CD4-positive, alpha-beta T cell treated with Interleukin-17A for 1 hour (primary cell): ENCODE results near the gene METAP1D.
"Not testable (repeated sequence)": the region's sequence is repeated elsewhere in the genome, so short reads cannot be mapped to it uniquely, and the experiment has no call there.

Source experiments
- DNase-seq: peaks from one replicate; pipeline ENCODE4 v3.0.0-alpha.2; 2020

Gene METAP1D

DNA sequence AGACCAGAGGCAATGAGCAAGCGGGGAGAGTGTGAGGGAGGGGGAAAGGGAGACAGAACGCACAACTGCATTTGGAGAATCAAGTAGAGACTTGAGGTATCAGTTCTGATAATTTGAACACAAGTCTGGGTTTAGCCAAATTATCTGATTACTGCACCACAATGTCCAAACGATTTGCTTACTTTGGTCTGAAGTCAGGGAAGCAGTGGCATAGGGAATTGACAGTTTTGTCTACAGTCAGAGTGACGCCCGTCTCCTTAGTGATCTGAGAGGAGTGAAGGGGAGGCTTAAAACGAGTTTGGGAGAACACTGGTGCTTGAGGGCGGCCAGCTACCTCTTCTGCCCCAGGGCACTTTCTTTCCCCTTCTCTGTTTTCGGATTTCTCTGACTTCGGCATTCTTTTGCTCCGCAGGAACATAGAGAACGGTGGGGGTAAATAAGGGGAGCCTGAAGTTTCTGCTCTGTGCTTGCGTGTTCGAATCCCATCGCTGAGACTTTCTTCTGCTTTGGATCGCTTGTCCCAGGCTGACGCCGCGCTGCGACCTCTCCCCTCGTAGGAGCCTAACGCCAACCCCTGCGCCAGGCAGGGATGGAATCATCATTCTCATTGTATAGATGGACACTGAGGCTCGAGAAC lies 105.8 kb downstream of the METAP1D start:
- DNase-seq, result peak; percentile 6

DNA sequence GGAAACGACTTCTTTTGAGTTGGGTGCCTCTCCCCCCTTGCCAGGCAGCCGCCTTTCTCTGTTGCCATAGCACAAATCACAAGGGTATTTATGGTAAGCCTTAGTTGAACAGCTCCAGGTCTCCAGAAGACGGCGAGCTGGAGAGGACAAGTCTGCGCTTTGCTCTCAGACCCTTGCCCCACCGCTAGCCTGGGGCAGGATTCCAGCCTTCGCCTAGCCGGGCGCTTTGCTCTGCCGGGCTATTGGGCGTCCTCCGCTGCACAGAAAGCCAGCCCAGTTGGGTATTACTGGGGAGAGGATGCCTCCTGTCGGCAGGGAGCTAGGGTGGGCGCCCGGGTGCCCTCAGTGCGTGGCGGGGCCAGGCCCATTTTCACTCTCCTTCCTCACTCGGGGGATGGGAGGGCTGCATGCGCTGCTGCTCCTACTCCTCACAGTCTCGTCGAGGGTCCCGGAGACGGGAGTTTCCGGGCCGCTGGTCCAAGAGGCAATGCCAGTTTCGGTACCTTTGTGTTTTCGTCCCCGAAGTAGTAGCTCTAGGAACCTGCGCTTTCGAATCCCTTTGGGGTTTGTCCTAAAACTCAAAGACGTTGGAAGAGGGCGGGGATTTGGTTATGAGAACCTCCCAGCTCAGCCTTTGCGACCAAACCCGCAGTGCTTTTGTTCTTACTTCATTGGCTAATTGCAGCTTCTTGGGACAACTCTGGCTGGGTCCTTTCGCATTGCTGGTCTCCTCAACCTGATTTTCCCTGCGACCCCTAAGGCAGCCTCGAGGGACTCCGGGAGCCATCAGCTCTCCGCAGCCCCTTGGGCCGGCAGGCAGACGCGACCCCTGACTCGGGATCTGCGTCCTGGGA lies 106.6 kb downstream of the METAP1D start:
- DNase-seq, result peak; percentile 52

DNA sequence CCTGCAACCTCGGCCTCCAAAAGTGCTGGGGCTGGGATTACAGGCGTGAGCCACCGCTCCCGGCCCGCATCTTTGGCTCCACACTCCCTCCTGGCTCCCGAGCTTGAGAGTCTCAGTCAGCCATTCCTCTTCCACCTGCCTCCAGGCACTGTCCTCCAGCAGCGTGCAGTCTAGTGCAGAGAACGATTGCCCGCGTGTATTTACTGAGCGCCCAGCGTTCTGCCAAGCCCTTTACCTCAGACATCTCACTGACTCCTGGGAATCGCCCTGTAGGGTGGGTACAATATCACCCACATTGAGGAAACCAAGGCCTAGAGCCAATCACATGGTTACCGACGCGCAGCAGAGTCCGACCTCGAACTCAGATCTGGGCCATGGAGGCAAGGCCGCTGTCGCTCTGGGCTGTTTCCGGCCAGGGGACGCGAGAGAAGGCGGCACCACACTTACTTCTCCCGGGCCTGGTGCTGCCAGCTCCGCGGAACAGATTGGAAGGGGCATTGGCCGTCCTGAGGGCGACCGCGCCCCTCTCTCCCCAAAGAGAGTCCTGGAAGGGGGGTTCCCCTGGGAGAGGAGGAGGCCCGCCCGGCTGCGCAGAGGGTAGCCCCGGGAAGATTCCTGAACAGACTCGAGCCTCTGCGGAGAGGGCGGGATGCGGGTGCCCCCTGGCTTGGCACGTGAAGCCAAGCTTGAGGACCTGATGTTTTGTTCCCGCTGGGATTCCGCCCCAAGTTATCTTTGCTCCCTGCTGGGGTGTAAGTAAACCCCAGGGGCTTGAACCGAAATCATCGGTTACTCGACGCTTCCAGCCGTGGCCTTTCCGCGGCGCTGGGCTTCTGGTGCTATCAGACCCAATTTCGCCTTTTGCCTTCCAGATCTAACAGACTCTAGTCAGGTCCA lies 108.2 kb downstream of the METAP1D start:
- no peak for DNase-seq

DNA sequence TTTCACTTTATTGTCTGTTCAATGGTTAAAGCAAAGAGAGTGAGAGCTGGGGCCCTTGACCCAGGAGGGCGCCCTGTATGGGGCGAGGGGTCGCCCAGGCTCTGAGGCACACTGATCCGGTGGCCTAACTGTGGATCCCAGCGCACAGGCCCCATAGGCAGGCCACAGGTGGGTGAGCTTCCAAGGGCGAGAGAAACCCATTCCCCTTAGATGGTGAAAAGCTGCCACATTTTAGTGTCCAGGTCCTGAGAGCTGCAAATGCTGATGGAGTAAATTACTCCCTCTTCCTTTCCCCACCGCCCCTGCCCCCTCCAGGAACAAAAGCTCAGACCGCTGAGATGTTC lies 108.8 kb downstream of the METAP1D start:
- DNase-seq, result no peak

DNA sequence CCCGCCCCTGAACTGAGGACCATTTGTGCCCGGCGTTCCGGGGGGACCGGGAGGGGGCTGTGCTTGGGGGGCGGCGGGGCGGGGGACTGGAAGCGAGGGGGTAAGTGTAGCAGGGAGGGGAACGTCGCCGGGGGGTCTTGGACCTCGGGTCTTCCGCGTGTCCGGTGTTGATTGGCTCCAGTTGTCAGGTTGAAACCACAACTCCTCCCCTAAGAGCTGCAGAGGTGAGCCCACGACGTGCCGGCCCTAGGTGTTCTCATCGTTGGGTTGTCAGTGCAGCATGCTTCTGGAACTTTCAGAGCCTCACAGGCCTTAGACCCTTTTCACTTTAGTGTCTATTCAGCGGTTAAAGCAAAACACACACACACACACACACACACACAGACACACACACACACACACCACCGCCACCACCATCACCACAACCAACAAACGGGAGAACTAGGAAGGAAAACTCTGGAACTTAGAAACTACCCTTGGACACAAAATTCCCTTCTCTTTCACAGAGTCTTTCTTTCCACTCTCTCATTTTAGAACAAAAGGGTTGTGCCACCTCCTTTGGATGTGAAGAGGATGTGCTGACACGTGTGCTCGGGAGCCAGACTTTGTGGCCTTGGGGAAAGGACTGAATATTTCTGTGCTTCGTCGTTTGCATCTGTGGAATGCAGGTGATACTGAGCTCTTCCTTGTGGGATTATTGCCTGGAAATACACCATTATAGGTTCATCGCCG lies 109.7 kb downstream of the METAP1D start:
- DNase-seq, result no peak

DNA sequence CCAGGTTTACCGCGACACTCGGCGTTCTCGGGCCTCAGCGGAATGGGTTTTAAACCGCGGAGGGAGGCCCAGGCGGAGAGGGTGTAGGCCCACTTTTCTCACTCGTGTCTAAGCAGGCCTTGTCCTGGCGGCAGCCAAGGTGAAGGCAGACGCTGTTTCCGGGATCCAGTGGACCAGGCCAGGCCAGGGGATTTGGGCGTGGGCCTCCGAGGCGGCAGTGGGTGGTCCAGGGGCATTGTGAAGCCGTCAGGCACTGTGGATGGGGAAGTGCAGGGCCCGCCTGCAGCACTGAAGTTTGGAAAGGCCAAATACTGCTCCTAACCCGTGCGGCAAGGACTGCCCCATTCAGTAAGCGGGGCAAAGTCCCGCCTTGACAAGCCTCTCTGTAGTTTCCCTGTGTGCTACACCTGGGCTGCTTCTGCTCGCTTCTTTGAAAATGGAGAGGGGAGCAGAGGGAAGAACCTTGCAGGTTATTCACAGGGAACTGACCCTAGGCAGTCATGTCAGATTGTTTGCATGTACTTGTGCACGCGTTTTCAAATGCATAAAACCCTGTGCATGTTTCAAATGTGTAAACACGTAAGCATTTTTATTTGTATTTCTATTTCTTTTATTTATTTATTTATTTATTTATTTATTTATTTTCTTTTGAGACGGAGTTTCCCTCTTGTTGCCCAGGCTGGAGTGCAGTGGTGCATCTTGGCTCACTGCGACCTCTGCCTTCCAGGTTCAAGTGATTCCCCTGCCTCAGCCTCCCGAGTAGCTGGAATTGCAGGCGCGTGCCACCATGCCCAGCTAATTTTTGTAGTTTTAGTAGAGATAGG lies 110.4 kb downstream of the METAP1D start:
- no peak for DNase-seq

DNA sequence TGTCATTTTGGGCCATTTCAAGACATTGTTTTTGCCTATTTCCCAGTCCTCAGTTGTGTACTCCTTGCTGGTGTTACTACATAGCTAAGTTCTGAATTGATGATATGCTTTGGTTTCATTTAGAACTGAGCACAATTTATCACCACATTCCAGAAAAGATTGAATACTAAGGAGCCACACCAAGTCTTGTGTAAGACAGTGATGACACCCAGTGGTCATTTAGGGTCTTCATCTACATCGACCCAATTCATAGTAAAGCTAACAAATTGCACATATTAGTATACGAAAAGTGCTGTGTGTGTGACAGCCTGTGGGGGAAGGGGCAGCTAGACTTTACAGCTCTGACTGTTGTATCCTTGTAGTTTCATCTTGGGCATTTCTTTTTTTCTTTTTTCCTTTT lies 113.9 kb downstream of the METAP1D start:
- no peak for DNase-seq

DNA sequence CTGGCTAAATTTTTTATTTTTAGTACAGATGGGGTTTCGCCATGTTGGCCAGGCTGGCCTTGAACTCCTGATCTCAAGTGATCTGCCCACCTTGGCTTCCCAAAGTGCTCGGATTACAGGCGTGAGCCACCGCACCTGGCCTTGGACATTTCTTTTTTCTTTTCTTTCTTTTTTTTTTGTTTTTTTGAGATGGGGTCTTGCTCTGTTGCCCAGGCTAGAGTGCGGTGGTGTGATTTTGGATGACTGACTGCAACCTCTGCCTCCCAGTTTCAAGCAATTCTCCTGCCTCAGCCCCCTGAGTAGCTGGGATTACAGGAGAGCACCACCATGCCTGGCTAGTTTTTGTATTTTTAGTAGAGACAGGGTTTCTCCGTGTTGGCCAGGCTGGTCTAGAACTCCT lies 114.4 kb downstream of the METAP1D start:
- not testable (repeated sequence) for DNase-seq

DNA sequence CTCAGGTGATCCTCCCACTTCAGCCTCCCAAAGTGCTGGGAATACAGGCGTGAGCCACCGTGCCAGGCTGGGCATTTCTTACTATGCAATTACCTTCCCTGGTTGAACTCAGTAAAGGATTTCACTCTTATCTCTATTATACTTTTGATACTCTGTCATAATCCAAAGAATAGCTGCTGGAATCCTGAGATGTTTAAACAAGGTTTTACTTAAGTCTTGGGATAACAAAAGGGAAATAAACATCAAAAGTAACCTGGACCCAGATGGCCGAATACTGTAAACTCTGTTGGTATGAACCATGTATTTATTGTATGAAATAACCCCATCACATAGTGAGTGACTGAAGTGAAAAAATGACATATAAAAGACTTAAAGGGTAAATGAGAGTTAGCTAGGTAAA lies 114.8 kb downstream of the METAP1D start:
- no peak for DNase-seq

DNA sequence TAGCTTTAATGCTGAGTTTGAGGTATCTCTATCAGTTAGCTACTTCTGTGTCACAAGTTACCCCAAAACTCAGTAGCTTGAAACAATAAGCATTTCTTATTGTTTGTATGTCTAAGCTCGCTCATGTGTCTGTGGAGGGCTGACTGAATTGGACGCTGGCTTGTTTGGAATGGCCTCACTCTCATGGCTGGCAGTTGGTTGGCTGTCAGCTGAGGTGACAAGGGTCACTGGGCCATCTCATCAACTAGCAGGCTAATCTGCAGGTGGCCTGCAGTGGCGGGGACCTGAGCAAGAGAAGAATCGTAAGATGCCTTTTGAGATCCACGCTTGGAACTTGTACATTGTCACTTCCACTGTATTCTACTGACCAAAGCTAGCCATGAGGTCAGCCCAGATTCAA lies 116.4 kb downstream of the METAP1D start:
- DNase-seq, result no peak

DNA sequence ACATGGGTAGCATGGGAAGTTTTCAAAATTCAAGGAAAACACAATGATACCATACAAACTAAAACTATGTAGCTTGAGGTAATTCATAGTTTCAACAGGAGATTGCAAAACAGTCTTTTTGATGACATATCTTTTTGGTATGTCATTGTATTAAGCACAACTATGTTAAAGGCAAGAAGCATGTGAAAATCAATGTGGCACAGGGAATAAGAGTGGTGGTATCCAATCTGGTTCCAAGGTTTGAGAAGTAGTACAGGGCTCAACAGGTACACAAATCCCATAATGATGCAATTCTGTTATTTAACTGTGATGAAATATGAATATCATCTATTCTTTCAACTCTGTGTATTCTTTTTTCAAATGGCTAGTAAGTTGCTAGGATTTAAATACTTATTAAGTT lies 119.3 kb downstream of the METAP1D start:
- DNase-seq, result no peak

DNA sequence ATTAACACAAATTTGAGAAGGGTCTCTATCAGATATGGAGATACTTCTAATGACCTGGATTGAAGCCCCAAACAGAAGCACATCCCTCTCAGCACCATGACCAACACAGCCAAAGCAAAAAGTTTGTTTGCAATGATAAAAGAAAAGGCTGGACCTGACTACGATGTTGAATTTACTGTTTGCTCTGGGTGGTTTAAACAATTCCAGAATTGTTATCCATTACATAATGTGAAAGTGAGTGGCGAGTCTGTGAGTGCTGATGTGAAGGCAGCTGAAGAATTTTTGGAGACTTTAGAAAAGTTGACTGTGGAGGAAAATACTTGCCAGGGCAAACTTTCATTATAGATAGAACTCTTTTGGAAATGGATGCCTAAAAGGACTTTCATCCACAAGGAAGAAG lies 120.4 kb downstream of the METAP1D start:
- no peak for DNase-seq

DNA sequence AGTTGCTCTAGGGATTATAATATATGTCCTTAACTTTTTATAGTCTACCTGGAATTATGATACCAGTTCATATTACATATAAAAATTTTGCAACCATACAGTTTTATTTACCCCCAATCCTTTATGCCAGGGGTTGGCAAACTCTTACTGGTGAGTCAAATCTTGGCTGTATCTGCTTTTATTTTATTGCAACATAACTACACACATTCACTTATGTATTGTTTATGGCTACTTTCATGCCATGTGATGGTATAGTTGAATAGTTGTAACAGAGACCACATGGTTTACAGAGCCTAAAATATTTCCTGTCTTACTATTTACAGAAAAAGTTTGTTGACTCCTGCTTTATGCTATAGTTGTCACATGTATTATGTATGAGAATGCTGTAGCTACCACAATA lies 128.7 kb downstream of the METAP1D start:
- DNase-seq, result no peak

DNA sequence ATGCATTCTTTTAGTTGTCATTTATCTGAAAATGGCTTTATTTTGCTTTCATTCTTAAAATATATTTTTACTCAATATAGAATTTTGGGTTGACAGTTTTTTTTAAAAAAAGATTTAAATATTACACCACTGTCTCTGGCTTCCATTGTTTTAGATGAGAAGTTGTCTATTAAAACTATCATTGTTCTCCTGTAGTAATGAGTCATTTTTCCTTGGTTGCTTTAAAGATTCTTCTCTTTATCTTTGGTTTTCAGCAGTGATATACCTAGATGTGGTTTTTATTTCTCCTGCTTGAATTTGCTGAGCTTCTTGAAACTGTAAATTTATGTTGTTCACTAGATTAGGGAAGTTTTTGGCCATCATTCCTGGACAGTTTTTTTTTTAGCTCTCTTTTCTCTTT lies 129.7 kb downstream of the METAP1D start:
- no peak for DNase-seq
